Nucleus accumbens (tissue), 56 donors: ENCODE measurements around the gene TAF8.
"Not testable (repeated sequence)": the region's sequence is repeated elsewhere in the genome, so short reads cannot be mapped to it uniquely, and the experiment has no call there.

Experiments used
- DNase-seq, 56 donors: peaks; one replicate each; lab custom pipeline; 2025; lab: John Stamatoyannopoulos, UW

The TAF8 gene

DNA sequence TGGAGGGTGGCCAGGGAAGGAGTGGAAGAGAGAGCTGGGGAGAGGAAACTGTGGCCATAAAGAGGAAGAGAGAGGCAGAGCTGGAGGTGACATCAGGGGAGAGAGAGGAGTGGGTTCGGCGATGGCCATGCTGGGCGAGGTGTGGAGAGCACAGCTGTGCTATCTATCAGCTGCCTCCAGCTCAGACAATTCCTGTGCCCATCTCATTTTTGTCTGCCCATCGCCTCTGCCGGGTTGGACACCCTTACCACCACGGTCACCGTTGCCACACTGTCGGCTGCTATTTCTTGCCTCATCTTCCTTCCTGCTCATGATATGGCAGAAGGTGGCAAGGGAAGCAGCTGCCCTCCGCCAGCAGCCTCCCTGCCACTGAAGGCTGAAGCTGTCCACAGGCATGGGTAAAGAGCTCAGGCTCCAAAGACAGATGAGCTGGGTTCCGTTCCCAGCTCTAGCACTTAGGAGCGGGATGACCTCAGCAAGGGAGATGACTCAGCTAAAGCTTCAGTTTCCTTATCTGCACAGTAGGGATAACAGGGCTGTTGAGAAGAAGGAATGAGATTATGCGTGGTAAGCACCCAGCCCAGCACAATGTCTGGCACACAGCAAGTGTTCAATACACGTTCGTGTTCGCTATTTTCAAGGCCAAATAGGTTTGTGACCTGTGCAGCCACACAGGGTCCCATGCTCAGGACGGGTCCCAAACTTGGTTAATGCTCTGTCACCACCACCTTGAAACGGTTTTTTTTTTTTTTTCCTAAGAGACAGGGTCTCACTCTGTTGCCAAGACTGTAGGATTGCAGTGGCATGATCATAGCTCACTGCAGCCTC lies 21.9 kb upstream of the TAF8 start:
- no peak for DNase-seq

DNA sequence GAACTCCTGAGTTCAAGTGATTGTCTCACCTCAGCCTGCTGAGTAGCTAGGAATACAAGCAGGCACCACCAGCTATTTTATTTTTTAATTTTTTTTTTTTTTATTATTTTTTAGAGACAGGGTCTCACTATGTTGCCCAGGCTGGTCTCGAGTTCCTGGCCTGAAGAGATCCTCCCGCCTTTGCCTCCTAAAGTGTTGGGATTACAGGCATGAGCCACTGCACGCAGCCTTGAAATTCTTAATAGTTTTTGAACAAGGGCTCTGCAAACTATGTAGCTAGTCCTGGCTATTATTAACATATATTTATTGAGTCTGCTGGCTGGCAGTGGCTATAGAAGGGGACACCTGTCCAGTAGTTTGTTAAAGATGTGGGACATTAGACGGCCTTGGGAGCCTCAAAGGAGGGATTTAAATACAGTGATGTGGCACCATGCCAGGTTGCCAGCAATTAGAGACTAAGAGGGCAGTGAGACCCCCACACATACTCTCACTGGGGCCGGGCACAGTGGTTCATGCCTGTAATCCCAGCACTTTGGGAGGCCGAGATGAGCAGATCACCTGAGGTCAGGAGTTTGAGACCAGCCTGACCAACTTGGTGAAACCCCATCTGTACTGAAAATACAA lies 21.1 kb upstream of the TAF8 start:
- no peak for DNase-seq

DNA sequence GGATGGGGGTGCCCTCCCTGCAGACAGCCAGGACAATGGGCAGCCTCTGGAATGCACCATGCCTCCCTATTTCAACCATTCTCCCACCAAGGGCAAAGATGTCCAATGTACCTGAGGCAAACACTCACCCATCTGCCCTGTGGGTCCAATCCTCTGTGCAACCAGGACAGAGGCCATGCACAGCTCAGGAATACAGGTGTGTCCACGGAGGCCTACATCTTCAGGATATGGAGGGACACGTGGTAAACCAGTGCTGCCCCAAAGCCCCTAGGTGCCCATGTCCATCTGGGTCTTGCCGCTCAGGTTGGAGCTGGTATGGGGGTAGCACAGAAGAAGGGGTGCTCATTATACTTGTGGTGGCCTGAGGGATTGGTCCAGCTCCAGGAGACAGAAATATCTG lies 20.4 kb upstream of the TAF8 start:
- DNase-seq, result no peak

DNA sequence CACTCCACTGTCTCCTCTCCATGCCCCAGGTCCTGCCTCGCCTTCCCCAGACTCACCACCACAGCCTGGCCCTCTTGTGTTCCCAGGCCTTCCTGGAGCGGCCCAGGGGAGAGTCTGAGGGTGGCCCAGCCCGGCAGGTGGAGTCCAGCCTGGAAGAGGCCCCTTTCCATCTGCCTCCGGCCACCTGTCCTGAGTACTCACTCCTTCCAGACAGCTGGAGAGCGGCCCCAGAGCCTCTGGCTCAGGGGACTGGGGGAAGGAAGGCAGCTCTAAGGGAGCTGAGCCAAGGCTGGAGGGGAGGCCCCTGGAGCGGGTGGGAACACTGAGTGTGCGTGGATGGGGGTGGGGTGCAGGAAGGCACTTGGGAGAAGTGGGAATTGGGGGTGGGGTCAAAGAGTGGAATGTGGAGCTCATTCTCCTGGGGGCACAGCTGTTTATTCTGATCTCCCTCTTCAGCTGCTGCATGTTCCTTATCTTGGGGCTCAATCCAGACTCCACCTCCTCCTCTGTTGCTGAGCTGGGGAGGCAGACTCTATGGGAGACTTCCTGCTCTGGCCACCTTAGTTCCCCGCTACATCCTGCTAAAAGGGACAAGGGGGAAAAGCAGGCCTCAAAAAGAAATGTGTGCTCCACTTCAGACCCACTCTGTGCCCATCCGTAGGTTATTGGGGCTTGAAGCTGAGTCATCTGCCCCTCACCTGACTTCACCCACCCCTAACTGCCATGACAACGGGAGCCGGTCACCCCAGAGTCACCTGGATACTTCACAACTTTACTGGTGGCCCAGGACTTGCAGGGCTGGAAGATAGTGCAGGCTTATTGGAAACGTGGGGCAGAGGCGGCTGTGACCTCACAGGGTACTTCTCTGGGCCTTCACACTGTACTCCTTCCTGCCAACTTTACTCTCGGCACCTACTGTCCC lies 19.5 kb upstream of the TAF8 start:
- no peak for DNase-seq

DNA sequence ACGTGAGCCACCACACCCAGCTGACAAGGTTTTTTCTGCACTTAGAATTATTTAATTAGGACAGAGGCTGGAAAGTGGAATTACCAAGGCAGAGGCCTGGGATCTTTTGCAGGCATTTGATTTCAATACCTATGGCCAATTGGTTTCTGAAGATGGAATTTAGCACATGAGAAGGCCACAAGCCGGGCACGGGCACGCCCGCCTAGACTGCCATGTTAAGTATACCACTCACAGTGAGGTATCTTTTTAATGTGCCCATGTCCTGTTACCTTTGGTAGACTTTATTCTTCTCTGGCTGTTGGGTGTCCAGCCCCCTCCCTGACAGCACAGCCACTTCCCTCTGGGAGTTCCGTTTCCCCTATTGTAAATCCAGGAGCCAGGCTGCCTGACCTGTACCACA lies 18.0 kb upstream of the TAF8 start:
- DNase-seq, result no peak

DNA sequence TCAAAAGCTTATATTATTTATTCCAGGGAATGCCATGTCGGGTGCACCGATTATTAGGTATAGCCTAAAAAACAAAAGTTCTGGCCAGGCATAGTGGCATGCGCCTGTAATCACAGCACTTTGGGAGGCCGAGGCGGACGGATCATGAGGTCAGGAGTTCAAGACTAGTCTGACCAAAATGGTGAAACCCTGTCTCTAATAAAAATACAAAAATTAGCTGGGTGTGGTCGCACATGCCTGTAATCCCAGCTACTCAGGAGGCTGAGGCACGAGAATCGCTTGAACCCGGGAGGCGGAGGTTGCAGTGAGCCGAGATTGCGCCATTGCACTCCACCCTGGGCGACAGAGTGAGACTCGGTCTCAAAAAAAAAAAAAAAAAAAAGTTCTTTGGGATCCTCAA lies 12.7 kb upstream of the TAF8 start:
- DNase-seq, result not testable (repeated sequence)

DNA sequence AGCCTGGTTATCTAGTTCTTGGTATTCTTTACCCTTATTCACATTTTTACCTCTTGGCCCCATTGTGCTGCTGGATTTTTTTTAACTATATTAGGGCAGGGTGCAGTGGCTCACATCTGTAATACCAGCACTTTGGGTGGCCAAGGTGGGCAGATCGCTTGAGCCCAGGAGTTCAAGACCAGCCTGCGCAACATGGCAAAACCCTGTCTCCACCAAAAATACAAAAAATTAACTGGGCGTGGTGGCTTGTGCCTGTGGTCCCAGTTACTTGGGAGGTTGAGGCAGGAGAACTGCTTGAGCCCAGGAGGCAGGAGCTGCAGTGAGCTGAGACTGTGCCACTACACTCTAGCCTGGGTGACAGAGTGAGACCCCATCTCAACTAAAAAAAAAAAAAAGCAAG lies 12.2 kb upstream of the TAF8 start:
- DNase-seq, result no peak

DNA sequence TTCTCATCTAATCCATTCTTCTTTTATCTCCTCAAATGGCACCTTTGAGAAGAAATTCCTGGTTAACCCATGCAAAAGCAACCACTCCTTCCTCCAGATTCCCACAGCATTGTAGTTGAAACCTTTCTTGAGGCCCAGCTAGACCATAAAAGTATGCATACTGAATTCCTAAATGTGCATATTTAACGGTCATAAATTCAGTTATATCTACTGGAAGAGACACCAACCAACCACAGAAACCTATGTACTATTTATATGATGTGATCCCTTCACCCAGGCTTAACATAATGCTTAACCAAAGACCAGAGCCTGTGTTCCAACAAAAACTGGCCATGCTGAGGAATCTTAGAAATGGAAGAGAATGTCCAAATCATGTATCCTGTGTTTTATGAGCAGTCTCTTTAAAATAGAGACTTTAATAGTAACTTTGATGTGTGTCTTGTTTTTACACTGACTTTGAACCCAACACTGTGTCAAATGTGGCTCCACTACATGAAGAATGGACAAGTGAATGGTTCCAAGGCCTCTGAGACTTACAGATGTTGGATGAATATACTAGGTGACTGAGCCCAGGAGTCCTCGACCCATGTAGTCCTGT lies 11.4 kb upstream of the TAF8 start:
- DNase-seq, result no peak

DNA sequence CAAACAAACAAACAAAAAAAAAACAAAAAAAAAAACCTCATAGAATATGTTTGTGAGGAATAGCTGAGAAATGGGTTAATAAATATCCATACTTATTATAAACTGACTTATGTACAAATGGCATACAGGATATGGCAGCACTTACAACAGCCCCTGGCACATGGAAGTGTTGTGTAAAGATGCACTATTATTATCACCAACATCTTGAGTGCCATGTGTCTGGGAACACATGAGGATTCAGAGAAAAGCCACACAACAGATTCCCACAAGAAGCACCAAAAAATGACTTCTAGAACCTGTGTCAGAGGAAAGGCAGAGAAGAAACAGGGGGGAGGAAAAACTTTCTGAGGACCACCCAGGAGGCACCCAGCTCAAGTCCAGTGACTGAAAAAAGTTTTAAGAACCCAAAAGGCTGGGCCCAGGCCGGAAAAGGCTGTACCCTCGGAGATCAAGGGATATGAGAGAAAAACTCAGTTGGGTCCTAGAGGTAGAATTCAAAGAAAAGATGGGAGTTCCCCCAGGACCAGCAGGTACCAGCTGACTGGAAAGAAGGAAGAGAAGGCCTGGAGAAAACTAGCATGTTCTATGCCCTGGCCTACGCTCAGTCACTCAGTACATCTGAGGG lies 9.4 kb upstream of the TAF8 start:
- no peak for DNase-seq

DNA sequence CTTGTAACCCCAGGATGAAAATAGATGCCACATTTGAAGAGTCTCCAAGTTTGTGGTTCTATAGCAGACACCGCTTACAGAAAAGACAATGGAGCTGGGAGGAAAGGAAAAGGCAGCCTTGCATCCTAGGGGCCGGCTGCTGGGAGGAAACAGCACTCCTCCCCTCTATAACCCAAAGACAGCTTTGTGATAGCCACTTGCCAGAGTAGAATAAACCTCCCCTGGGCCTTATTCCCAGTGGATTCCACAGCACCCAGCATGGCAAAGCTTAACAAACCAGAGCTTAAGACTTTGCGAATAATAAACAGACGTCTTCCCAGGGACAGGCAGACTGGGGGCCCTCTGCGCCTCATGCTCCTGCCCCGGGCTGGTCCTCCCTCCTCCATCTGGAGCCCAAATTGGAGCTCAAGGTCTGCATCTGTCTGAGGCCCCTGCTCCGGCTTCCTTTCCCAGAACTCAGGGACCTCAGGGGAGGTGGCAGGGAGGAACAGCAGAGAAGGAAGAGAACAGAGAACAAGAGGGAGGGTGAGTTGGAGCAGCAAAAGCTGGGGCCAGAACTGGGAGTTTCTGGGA lies 8.8 kb upstream of the TAF8 start:
- DNase-seq, result no peak

DNA sequence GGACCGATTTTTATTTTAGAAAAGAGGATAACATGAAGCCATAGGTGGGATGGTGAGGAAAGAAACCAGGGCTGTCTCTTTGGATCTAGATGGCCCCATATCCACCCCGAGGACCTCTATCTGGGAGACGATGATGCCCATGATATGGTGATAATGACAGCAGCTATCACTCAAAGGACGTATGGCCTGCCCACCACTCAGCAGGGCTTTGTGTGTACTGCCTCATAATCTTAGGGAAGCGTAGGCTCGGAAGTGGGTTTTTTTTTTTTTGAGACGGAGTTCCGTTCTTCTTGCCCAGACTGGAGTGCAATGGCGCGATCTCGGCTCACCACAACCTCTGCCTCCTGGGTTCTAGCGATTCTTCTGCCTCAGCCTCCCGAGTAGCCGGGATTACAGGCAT lies 8.2 kb upstream of the TAF8 start:
- no peak for DNase-seq

DNA sequence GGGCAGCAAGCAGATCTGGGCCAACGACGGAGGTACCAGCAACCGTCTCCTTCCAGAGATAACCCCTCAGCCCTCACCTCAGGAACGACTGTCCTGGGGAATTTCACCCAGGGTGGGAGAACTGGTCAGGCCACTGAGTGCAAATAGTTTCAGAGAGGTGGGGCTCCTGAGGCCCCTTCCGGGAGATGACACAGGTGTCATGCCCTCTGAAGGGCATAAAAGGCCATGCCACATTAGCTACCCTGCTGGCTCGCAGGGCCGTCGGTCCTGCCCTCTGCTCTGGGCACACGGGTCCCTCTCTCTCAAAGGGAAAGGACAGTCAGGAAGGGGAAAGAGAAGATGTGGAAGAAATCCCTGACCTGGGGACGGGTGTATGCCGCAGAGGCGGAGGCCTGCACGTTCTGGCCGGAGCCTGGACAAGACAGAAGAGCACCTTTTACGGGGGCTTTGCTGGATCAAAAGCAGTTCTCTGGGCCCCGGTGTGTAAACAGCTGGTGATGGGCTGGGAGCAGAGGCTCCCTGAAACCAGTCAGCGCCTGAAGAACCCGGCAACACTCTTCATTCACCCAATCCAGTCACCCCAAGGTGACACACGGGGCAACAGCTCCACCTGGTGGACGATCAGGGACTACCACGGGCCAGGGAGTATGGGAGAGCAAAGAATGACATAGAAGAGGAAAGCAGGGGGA lies 6.4 kb upstream of the TAF8 start:
- peak in 52 of 56 donors; percentile 34 to 95 (median 77) for DNase-seq

DNA sequence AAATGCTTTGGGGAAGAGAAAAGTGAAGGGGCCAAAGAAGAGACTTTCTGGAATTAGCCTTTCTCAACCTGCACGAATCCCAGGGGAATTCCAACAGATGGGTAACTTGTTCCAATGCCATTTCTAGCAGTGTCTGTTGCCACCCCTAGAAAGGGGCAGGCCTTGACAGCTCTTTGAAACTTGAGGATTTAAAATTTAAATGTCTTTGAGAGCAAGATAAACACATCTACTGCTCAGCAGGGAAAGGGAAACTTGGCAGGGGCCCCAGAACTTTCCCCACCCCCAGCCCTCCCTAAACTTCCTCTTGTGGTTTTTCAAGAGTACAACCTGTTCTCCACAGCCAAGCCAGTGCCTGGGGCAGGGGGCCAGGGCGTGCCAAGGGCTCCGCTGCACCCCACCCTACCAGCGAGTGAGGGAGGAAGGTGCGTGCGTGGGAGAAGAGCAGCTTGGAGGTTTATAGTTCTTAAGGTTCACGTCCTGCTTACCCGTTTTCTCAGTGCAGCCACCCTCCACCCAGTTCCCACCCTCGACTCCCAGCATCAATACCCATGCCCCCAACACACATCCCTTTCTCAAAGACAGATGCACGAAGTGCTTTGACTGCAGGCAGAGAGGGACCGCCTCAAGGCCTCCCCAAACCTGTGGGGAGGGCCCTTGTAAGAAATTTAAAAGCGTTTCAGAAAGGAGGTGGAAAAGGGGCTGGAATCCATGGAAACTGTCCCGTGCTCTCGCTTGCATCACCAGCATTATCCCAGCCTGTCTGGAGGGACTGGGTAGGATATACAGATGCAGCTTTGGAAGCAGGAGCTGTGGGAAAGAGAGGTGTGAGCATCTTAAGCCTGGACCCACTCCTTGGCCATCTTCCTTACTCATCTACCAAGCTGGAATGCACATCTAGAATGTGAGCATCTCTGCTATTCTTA lies 4.5 kb upstream of the TAF8 start:
- peak in 49 of 56 donors; percentile 11 to 80 (median 48) for DNase-seq

DNA sequence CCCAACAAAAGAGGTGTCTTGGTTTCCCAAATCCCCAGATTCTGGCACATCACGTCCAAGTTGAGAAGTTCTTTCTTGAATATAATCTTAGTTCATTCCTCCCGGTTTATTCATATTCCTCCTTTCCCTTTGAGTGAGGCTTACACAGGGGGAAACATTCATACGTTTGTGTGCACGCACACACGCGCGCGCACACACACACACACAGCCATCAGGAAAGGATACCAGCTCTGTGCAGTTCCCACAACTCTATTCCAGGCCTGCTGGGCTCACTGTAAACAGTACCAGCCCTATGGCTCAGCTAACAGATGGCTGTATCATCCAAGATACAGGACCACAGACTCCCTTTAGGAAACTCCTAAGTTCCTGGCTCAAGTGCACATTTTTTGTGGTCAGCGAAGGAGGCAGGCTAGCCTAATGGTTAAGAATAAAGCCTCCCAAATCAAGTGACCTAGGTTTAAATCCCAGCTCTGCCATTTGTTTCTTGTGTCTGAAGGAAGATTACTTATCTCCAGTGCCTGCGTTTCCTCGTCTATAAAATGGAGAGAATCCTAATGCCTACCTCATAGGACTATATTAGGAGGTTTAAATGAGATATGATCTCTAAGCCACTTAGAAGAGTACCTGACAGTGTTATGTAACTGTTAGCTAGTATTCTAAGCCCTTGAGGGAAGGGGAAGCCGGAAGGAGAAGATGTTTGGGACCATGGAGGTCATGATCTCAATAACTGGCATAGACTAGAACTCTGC lies 3.7 kb upstream of the TAF8 start:
- DNase-seq, result no peak

DNA sequence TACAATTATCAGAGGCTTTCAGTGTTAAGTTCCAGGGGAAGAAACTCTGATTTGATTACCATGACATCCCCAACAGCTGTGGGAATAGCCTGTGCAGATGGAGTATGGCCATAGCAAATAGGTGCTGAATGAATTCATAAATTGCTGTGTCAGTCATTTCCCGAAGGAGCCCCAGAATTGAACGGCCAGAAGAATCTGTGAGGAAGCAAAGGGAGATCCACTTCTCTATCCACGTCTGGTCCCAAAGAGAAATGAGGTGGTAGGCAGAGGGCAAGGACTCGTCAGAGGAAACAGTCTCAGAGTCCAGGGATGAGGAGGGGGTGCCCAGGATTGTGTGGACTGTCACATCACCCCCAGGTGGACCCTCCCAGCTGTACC lies 3.1 kb upstream of the TAF8 start:
- DNase-seq, result no peak

DNA sequence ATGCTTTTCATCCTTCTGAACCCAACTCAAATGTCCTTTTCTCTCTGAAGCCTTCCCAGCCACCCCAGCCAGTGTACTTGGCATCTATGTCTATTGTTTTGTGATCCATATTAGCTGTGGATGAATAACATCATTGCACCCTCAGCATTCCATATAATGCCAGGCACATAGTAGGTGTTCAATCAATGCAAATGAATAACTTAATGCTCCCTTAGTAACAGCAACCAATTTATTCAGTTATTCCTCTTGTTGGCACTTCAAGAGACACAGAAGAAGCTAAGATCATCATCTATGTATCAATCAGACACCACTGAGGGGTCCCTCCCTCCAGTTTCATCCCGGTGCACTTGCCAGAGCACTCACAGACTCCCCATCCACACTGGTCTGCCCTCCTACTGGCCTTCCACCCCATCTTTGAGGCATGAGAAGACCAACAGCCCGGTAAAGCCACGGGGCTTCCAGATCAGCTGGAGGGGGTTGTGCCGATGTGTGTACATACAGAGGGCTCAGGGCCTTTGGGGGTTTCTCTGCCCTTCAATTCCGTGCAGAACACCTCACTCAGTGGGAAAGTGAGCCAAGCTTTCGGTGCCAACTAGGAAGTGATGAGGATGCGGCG lies 2.4 kb upstream of the TAF8 start:
- DNase-seq, result no peak
